Activated CD4-positive, alpha-beta T cell treated with anti-CD3 and anti-CD28 coated beads, Interleukin-2, amount 50 U/mL, for 24 hours (primary cell): Measurements from ENCODE around the gene ZNF722.
"Not testable (repeated sequence)": the region's sequence is repeated elsewhere in the genome, so short reads cannot be mapped to it uniquely, and the experiment has no call there.

ENCODE experiments used
- DNase-seq, 2 donors: peaks; one replicate each; pipeline ENCODE4 v3.0.0-alpha.2; 2020; ENCODE audit warnings: low read depth in 1 of 2, low spot score in 1 of 2

The ZNF722 gene

GRCh38 chr7:63998549-63998948 is at the start of gene ZNF722:
Gene ZNF722 (plus strand): TSS chr7:63998849. CDS start chr7:63998962, 113 bp downstream.
- no peak for DNase-seq

GRCh38 chr7:63953181-63953580 is 45.5 kb upstream of the ZNF722 start:
- no peak for DNase-seq

GRCh38 chr7:63968629-63969028 is 30.0 kb upstream of the ZNF722 start:
- no peak for DNase-seq

GRCh38 chr7:64015496-64015895 is 16.8 kb downstream of the ZNF722 start:
- DNase-seq: not testable (repeated sequence)

- DNase-seq: no peak
These were observed 36.7 kb downstream of the ZNF722 start for GRCh38 chr7:64035388-64035787.

- DNase-seq: no peak
These were observed 38.4 kb downstream of the ZNF722 start for GRCh38 chr7:64037095-64037494.

GRCh38 chr7:64045301-64046040 is 46.8 kb downstream of the ZNF722 start, which contains the start of gene ZNF727:
Gene ZNF727 (plus strand): TSS chr7:64045434. CDS start chr7:64045622, 188 bp downstream.
- peak in 1 of 2 donors; percentile 19 for DNase-seq

- no peak for DNase-seq
These were observed 47.4 kb downstream of the ZNF722 start for GRCh38 chr7:64046041-64046389.
